Activated CD8-positive, alpha-beta memory T cell treated with anti-CD3 and anti-CD28 coated beads, Interleukin-2, amount 50 U/mL, for 1 hour (primary cell): ENCODE results near the gene PTPRK.
"Not testable (repeated sequence)": the region's sequence is repeated elsewhere in the genome, so short reads cannot be mapped to it uniquely, and the experiment has no call there.

Experiments
- DNase-seq: peaks from one replicate; pipeline ENCODE4 v3.0.0-alpha.2; 2020; ENCODE audit errors: extremely low read depth

Gene PTPRK

DNA sequence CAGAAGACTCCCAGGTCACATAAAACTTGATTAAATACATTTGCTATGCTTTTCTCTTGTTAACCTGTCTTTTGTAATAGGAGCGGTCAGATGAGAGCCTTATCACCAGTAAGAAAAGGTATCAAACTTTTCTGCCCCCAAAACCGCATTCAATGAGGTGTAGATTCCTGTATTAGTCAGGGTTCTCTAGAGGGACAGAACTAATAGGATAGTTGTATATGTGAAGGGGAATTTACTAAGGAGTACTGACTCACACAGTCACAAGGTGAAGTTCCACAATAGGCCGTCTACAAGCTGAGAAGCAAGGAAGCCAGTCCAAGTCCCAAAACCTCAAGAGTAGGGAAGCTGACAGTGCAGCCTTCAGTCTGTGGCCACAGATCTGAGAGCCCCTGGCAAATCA lies 32.7 kb downstream of the PTPRK start:
- DNase-seq, result no peak

DNA sequence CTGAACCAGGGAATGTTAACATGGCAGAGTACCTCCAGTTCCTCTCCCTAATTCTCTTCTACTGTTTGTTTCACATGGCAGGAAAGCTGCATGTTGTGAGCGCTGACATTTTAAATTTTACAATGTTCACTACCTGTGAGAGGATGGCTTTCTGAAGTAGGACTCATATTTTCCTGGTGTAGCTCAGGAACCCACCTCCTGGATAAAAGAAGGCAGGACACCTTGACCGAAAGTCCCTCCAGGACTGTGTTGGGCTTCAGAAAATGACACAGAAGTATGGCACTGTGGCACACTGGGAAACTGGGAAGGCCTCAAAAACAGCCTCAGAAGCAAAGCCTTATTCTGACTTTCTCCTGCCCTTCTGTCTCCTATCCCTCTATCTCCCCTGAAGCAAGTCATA lies 33.3 kb downstream of the PTPRK start:
- no peak for DNase-seq

GRCh38 chr6:128486580-128486979 lies 33.8 kb downstream of the PTPRK start:
- DNase-seq, result not testable (repeated sequence)

DNA sequence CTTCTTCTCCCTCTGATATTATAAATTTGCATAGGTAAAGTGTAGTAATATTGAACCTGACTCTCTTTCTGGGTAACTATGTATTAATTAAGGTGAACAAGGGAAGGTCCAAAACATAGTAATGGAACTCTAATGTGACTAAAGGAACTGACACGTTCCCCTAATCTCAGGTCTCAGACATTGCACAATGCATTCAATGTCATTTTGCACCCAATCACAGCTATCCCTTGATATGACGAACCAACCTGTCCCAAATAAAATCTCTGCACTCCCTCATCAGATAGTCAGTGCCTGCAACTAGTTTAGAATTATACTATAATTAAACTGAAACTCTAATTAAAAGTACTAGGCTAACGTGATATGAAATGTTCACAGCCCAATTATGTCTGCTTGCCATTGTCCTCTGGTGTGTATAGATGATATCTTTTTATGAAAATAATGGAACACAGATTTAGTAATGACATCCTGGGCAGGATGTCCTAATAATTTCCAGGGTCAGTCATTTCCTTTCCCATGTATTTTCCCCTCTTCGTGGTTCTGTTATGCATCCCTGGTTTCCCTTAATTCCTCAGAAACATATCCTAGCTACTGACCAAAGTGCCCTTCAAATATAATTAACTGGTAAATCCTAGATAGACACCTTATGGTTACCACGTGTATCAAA lies 36.8 kb downstream of the PTPRK start:
- DNase-seq, result no peak

DNA sequence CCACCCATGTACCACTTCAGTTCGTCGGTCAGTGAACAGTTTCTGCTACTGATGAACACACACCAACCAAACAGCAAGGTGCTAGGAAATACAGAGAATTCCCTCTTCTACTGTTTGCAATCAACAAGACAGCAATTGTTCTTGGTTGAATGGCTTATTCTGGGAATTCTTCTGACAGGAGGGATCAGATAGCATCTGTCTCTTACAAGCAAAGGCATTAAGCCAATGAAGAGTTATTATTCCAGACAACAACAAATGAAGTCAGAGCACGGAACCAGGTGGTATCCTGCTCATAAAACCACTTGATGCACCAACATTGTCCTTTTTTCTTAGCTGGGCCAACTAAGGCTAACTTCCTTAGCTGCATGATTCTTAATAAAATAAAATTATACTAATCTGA lies 37.8 kb downstream of the PTPRK start:
- no peak for DNase-seq

GRCh38 chr6:128479991-128480390 lies 40.4 kb downstream of the PTPRK start:
- DNase-seq, result no peak

GRCh38 chr6:128479048-128479666 lies 41.2 kb downstream of the PTPRK start:
- no peak for DNase-seq

DNA sequence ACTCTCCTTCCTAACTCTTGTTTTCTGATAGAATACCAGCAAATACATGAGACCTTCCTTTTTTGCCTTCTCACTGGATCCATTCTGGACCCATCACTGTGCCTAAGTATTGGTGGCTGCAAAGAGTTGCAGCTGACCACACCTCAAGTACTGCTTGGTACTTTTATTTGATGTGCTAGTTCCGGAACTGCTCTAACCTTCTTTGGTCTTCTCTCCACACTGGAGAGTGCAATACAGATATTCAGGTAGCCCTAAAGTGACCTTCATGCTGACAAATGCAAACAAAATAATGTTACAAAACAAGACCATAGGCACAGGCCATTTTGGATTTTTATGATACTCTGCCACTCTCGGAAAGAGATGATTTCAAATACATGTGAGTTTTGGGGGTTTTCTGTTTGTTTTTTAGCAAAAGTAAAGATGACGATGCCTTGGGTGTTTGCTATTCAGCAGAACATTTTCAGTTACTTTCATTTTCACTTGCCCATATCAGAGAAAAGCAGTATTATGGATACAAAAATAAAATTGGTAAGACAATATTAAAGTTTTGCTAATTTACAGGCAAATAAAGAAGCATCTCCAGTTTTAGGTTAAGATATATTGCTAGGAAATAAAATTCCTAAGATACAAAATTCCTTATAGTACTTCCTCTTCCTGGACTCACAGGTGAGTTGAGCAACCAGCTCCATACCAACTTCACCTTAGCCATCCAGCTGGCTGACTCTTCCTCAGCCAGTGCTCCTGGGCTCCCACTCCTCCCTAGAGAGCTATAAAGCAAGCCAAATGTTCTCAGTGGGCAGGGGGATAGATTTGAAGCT lies 42.0 kb downstream of the PTPRK start:
- no peak for DNase-seq

- DNase-seq, result no peak
Observed at GRCh38 chr6:128474933-128475332, 45.5 kb downstream of the PTPRK start.

DNA sequence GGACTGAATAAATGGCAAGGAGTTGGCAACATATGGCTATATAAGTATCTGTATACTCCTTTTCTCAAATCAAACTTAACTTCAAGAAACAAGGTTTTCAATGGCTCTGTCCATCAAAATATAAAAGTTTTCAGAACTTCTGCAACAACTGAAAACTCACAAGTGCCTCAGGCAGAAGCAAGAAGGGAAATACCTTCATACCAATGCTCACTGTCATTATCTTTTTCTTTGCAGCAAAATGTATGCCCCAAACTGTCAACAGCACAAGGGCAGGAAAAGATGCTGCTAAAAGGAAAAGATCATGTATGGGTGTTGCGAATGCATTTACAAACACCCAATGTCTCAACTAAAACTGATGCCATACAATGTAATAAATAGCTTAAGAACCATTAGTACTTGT lies 45.9 kb downstream of the PTPRK start:
- DNase-seq, result no peak

- no peak for DNase-seq
Observed at GRCh38 chr6:128471907-128472306, 48.5 kb downstream of the PTPRK start.

GRCh38 chr6:128465368-128466343 lies 54.7 kb downstream of the PTPRK start:
- no peak for DNase-seq

GRCh38 chr6:128464790-128465189 lies 55.6 kb downstream of the PTPRK start:
- DNase-seq, result no peak

GRCh38 chr6:128463942-128464341 lies 56.5 kb downstream of the PTPRK start:
- no peak for DNase-seq

- no peak for DNase-seq
Observed at GRCh38 chr6:128461501-128461900, 58.9 kb downstream of the PTPRK start.

DNA sequence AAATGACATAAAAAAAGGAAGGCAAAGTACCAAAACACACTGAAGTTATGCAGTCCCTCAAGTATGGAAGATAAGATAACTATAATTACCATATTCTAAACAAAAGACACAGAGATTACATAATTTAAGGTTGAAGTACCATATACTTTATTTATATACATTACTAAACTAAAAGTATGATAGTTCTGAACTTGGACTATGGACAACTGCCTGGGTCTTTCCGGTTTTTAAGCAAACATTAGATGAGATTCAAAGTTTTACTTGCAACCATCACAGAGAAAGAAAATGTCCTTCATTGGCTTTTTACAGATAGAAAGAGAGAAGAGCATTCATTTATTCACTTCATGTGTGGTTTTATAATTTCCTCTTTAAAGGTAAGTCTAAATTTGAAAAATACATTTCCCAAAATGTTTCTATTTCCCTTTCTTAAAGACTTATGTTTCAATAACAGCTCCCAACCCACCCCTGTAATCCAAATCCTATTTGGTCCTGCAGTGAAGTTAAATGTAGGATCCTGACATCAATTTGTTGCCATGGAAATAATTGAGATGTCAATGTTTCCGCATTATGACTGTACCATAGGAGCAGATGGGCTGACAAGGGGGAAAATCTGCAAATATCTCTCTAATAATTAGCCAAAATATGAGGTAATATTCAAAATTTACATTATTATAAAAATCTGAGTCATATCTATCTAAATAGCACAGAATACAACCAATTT lies 63.7 kb downstream of the PTPRK start:
- no peak for DNase-seq

GRCh38 chr6:128455959-128456358 lies 64.4 kb downstream of the PTPRK start:
- DNase-seq, result no peak

DNA sequence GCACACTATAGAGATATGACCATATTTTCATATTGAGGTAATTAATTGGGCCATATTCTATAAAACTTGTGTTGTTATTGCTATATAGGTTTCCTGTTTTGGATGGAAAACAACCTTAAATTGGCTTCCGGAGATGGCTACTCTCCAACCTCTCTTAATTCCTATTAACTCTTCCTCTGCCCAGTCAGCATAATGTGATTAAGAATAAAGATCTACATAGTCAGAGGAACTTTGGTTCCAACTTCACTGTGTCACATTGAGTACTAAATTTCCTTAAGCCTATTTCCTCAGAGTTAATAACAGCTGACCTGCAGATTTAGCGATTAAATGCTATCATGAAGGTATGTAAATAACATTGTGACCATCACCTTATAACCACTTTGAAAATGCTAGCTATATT lies 67.7 kb downstream of the PTPRK start:
- no peak for DNase-seq

GRCh38 chr6:128446497-128446896 lies 73.9 kb downstream of the PTPRK start:
- no peak for DNase-seq

DNA sequence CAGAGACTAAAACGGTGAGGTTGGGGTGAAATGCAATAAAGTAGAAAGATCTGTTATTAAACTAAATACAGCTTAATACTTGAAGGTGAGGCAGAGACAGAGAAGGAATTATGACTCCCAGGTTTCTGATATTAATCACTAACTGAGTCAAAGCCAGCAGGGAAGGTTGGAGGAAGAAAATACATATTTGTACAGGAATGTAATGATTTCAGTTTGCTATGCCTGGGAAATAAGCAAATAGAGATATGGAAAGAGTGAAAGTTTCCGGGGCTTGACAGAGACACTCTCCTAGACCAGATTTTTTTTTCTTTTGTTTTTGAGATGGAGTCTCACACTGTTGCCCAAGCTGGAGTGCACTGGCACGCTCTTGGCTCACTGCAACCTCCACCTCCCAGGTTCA lies 76.8 kb downstream of the PTPRK start:
- DNase-seq, result no peak

GRCh38 chr6:128439627-128440026 lies 80.8 kb downstream of the PTPRK start:
- no peak for DNase-seq
